ENCODE data around the gene LST1.

Gene LST1

DNA sequence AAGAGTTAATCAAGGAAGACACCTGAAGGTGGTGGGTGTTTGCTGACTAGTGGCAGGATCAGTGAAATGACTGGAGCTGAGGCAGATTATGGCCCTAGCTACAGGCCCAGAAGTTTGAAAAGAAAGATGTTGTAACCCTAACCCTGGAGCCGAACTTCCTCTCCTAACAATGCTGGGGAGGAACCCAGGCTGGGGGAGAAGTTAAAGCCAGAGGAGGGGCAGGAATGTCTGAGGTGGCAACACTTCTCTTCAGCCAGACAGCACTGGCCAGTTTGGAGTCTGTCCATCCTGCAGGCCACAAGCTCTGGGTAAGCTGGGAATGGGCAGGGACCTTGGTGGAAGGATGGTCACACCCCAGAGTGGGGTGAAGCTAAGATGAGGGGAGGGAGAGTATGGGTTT is at the start of gene LST1:
Gene LST1, plus strand, starts transcription at position 270 of the 400 bp plus-strand sequence. CDS start 1,023 bp downstream, outside the sequence.
- DNase-seq, result no peak

DNA sequence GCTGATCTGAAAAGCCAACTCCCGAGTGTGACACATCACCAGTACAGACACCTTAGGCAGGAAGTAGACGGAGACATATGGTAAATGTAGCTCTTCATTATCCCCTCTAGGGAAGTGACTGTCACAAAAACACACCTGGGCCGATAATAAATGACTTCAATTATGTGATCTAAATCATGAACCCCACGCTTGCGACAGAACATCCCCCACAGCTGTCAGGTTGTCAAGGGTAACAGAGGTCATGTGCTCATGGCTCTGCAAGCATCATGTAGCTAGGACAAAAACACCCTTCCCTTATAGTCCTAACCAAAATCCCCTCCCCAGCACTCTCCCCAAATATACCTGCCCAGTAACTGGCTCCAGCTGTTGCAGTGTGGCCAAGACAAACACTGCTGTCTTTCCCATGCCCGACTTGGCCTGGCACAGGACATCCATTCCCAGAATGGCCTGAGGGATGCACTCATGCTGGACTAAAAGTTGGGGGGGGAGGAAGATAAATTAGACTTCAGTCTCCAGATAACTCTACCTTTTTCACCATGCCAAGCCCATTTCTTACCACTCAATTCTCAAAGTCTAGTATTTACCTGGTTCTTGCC is 47.2 kb upstream of the LST1 start:
- no peak for DNase-seq

DNA sequence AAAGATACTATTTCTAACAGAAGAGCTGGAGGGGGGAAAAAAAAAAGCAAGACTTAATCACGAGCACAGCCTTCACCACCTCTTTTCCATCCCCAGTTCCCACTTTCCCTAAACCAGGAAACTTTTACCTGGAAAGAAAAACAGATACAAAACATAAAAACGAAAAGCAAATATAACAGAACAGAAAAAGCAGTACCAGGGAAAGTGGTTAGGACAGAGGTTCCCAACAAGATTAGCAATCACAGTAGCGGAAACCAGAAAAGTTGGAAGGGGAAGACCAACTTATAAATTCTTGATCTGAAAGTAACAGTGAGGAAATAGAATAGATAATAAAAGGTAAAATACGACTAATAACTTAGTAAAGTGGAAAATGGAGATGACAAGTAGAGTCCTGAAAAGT is 45.4 kb upstream of the LST1 start:
- no peak for DNase-seq

DNA sequence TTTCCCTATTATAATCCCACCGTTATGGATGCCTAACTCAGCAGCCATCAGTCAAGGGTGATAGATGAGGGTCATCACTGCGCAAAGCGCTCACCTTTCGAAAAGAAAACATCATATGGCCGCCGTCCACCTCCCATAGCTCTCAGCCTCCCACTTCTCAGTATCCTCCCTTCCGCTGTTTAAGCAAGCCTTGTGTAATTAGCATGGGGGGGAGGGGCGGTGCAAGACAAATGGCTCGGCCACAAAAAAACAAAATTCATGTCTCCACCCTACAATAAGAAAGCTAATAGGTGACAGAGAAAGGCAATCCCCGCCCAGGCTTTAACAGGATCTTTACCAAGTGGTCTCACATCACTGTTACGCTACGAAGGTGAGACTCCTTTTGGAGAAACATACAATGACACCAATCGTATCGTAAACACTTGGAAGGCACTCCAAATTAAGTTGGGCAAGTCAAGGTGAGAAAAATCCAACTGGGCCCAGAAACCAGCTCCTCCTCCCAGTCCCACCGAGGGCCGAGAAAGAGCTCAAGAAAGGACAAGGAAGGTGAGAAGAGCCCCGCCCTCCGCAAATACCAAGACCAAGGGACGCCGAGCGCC is 44.9 kb upstream of the LST1 start:
- peak; percentile 58 for DNase-seq

DNA sequence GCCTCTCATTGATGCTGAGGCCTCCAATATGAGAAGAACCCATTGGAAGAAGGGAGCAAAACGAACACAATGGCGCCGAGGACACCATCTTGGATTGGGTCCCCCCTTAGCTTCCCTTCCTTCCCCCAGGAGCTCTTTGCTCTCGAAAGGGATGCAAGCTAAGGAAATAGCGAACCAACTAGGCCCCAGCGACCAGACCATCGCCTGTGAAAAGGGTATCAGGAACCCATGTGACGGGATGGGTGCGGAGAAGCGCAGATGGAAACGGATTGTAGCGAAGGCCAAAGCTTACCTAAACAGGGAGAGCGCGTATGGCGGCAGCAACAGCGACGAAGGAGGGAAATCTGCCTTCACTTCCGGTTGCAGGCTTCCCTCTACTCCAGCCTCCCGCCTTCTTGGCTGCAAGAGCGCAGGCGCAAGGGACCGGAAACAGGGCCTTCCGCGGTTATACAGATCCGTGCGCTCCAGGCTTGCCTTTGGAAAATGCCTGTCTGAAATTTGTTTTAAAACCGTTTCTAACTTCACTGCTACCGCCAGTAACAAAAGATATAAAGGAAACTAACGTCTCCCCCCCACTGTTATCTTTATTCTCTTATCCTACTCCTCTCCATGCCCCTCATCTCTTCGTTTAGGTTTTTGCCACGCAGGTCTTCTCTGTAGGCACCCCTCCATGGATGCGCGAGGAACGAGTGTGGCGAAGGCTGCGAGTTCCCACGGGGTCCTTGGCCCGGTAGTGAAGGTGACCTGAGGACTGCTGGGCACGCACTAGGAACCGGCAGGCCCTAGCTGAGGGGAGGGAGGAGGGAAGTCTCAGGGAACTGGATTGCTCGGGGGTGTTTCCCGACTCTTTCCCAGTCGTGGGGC is 44.2 kb upstream of the LST1 start, which contains the start of gene DDX39B:
Gene DDX39B, minus strand, starts transcription at position 346 of the 864 bp plus-strand sequence. CDS start 1,471 bp downstream, outside the sequence.
- DNase-seq, result peak; percentile 94

DNA sequence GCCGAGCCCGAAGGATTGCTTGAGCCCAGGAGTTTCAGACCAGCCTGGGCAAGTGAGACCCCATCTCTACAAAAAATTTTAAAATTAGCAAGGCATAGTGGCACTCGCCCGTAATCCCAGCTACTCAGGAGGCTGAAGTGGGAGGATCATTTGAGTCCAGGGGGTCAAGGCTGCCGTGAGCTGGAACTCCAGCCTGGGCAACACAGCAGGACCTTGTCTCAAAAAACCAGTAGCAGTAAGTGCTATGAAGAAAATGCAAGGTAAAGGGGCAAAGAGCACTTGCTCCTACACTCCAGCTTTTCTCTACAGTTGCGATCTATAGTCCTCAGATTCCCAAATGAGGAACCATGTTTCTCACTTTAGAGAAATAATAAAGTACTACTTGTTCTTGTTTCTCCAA is 42.4 kb upstream of the LST1 start:
- DNase-seq, result no peak

DNA sequence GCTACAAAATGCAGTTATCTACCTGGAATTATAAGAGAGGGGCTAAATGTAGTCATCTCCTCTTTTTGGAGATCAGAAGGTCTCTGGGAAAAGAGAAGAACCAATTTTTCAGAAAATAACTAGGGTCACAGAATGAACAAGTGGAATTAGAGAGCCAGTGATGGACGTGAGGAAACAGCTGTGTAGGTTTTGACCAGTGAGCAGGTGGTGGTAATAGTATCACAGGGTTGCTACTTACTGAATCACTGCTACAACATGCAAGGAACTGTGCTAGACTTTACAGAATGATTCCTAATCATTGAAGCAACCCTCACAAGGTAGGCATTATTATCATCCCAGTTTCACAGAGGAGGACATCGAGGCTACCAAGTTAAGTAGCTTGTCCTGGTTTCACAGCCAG is 41.4 kb upstream of the LST1 start:
- DNase-seq, result no peak

DNA sequence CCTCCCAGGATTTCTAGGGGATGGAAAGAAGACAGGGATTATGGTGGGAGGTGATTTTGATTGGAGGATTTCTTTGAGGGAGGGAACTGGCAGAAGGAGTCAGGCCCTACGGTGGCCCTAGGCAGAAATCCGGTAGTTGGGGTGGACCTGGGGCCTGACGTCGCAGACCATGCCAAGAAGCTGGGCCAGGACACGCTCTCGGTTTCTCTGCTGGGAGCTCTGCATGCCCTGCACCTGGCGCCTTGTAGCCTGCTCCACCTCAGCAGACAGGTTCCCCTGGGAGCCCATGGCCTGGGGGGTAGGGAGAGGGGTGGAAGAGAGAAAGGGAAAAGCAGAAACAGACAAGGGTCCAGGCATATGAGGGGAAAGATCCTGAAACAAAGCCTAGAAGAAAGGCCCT is 40.8 kb upstream of the LST1 start:
- no peak for DNase-seq

DNA sequence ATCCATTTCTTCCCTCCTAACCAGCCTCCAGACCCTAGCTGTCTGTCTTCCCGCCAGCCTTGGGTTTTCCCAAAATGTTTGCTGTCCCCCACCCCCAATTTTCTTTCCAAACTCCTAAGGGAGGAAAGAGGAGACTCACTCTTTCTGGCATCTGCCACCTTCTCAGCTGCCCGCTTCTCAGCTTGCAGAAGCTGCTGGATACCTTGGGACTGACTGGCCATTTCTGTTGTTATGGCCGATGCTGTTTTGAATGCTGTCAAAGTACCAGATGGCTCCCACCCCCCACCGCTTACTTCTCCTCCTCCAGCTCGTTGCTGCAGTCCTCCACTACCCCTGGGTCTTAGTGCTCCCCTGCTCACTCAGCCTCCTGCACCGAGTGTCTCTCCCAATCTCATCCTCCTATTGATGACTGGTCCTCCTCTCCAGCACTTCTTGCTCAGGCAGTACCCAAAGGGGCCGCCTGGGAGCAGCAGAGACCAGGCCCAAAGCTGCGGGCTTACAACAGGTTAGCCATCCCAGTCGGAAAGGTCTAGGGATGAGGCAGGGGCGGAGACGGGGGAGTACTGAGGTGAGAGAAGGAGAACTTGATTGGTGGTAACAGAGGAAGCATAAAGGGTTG is 39.6 kb upstream of the LST1 start, which contains the start of gene ATP6V1G2:
Gene ATP6V1G2, minus strand, starts transcription at position 270 of the 619 bp plus-strand sequence. Its CDS starts 49 bp downstream, at position 221.
- DNase-seq, result peak; percentile 88

DNA sequence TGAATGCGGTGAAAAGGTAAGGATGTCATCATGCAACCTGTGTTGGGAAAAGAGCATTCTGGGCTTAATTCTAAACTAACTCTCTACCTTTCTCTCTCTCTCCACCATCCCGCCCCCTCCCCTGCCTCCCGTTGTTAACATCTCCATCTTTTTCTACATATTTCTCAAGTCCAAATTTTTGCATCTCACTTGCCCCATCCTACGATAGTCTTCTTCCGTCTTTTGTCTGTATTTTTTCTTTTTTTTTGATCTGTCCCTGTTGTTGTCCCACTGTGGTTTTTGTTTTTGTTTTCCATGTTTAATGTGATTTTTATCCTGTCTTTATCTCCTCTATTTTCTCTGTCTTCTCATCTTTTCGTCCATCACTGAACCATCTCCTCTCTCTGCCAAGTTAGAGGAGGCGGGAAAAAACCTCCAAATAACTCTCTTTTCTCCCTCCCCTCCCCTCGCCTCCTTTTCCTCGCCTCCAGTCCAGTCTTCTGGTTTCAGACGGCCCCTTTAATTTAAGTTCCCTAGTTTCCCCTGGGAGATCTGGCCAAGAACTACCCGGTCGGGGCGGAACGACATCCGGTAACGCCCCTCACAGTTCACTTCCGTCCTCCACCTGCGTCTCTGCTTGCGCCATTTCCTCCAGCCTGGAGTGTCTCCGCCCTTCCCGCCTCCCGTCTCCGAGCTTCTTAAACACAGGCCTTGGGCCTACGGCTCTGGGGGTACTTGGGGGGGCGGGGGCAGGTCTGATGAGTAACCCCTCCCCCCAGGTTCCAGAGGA is 38.9 kb upstream of the LST1 start, which contains the start of gene NFKBIL1:
Gene NFKBIL1, plus strand, starts transcription at position 651 of the 769 bp plus-strand sequence. Its CDS starts 87 bp downstream, at position 738.
- DNase-seq, result peak; percentile 90

DNA sequence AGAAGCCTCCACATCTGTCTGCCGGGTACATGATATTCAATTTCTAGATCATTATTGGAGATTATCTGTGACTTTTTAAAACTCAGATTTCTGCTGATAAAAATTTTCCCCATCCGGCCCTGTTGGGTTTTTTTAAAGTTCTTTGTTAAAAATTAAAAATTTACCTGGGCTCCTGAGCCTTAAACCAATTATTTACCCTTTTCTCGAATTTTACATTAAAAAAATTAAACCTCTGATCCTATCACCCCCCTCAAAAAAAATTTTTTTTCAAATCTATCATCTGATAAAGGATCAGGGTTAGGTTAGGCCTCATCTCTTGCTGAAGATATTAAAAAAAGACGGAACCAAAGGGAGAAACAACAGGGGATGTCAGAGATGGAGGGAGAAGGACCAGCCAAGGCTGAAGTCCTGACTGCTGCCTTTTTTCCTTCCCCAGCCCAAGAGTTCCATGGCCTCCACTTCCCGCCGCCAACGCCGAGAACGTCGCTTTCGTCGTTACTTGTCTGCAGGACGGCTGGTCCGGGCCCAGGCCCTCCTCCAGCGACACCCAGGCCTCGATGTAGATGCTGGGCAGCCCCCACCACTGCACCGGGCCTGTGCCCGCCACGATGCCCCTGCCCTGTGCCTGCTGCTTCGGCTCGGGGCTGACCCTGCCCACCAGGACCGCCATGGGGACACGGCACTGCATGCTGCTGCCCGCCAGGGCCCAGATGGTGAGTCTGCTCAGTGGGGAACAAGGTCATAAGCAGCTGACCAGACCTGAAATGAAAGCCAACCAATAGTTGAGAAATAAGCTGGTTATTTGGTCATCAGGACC is 38.1 kb upstream of the LST1 start:
- no peak for DNase-seq

DNA sequence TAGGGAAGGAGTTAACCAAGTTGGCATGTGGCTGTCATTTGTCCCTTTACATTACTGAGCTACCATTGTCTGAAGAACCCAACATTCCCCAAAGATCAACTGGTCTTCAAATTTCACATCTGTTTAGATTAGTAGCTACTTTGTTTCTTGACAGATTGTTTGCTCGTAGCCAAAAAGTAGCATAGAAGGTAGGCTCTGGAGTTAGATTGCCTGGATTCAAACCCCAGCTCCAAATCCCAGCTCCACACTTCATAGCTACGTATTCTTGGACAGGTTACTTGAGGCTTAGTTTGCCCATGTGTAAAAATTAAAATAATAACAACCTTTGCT is 37.6 kb upstream of the LST1 start:
- no peak for DNase-seq

DNA sequence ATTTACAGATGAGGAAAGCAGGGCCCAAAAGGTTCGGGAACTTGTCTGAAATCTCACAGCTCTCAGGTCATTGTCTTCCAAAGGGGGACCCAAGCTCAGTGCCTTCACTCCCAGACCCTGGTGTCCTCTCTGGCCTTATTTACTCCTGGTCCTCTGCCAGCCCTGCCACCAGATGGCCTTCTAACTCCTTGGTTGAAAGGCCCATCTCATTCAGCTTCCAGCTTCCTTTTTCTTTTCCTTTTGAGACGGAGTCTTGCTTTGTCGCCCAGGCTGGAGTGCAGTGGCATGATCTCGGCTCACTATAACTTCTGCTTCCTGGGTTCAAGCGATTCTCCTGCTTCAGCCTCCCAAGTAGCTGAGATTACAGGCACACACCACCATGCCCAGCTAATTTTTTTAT is 34.7 kb upstream of the LST1 start:
- peak; percentile 61 for DNase-seq

DNA sequence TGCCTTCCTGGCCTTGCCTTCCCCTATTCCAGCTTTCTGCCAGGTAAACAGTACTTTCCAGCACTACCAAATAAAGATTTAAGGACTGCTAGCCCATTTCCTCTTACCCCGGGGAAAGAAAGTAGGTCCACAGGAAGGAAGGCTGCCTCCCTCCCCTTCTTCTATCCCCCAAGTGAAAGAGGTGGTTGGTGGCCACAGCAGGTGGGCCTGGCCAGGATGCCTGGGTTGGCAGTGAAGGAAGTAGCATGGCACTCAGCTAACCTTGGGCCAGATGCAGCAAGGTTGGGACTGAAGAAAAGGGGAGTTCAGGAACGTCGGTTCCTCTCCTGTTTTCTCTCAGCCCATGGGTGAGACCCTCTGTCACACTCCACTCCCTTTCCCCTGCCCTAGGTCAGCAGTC is 29.8 kb upstream of the LST1 start:
- DNase-seq, result no peak

DNA sequence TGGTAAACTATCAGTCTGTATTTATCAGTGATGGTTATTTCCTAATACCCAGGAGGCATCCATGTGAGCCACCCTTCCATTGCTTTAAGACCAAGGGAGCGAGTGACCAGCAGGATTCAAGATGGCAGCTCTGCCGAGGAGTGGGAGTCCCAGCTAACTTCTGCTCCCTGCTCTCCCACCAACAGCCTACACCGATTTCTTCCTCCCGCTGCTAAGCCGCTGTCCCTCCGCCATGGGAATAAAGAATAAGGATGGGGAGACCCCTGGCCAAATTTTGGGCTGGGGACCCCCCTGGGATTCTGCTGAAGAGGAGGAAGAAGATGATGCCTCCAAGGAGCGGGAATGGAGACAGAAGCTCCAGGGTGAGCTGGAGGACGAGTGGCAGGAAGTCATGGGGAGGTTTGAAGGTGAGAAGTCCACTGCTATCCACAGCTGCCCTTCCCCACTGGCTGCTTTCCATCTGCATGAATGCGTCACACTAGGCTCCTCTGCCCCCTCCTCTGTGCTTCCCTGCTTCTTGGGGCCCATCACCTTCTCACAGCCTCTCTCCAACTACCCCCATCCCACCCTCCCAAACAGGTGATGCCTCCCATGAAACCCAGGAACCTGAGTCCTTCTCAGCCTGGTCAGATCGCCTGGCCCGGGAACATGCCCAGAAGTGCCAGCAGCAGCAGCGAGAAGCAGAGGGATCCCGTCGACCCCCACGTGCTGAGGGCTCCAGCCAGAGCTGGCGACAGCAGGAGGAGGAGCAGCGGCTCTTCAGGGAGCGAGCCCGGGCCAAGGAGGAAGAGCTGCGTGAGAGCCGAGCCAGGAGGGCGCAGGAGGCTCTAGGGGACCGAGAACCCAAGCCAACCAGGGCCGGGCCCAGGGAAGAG is 28.4 kb upstream of the LST1 start:
- no peak for DNase-seq

DNA sequence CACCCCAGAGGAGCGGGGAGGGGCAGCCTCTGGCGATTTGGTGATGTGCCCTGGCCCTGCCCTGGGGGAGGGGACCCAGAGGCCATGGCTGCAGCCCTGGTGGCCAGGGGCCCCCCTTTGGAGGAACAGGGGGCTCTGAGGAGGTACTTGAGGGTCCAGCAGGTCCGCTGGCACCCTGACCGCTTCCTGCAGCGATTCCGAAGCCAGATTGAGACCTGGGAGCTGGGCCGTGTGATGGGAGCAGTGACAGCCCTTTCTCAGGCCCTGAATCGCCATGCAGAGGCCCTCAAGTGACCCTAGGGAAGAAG is 27.8 kb upstream of the LST1 start:
- DNase-seq, result no peak

DNA sequence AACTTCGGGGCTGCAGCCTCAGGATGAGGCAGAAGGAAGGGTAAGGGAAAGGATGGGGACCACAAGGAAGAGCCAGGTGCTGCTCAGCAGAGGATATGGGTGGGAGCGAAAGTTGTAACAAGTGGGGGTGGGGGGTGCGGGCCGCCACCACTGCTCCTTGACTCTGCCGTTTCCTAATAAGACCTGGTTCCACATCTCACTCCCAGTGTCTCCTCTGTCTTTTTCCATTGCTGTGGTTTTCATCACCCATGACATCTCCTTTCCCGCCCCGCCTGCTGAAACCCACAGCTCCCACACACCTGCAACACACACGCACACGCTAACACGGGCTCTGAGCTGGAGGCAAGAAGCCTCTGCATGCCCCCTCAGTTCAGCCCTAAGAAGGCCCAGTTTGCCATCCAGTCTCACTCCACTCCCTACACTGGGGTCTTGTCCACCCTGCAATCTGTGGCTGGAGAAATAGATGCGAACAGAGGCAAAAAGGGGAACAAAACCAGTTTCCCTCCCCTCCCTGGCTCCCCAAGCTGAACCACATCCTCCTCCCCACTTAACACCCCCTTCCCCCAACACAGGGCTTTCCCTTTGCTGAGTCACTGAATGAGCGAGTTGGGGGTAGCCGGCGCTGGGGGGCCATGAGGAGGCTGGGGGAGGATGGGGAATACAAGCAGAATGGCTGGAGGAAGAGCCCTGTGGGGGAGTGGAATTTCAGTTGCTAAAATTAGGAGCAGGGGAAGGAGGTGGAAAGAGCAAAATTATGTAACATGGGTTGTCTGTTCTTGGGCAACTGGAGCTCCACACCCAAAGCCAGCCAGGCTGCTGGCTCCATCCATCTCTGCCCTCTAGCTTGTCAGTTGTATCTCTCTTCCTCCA is 27.2 kb upstream of the LST1 start:
- peak; percentile 77 for DNase-seq

DNA sequence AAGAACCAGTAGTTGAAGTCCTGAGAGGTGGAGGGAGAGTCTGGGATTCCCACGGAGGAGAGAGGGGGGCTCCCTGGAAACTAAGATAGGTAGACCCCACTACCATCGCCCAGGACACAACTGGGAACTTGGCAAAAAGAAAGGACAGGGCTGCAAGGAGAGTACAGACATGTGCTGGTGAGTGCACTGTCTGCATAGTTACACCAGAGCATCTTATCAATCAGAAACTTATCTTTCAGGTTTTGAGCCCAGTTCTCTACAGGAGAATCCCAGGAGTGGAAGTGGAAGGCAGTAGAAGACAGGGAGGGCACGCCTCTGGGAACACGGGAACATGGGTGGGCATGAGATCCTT is 26.5 kb upstream of the LST1 start:
- no peak for DNase-seq

DNA sequence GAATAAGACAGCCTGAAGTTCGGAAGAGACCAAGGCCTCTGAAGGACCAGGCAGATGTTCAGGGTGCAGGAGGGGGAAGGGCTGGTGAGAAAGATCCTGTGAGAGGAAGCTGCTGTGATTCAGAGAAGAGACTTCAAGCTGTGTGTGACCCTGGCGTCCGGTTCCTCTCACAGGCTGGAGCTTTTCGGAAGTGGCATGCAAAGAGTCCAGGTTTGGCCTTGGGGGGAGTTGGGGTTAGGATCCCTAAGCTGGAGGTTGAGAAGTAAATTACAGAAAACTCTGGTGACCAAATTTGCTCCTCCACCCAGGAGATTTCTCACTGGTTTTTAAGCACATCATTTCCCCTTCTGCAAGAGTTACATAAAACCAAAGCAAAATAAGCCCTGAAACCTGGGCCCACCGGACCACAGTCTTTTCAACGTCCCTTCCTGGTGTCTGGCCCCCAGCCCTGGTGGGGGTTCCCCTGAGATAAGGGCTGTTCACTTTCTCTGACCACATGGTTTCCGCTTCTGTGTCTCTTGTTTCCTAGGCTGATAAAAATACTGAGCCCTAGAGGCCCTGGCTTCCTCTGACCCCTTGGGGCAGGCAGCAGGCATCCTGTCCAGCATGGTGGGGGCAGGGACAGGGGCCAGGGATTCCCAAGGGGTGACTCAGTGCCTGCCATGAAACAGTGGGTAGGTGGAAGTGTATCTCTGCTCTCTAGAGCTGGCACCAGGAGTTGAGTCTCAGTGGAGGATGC is 25.9 kb upstream of the LST1 start:
- DNase-seq, result no peak
